ENCODE measurements around the gene PFDN4. TPM values are rescaled to one million over a fixed set of nuclear protein-coding genes. Genes with fewer than 3 reads are reported as not detected.

Gene PFDN4
- total RNA-seq, 1 experiment from 2014 or later: 66.8 TPM

DNA sequence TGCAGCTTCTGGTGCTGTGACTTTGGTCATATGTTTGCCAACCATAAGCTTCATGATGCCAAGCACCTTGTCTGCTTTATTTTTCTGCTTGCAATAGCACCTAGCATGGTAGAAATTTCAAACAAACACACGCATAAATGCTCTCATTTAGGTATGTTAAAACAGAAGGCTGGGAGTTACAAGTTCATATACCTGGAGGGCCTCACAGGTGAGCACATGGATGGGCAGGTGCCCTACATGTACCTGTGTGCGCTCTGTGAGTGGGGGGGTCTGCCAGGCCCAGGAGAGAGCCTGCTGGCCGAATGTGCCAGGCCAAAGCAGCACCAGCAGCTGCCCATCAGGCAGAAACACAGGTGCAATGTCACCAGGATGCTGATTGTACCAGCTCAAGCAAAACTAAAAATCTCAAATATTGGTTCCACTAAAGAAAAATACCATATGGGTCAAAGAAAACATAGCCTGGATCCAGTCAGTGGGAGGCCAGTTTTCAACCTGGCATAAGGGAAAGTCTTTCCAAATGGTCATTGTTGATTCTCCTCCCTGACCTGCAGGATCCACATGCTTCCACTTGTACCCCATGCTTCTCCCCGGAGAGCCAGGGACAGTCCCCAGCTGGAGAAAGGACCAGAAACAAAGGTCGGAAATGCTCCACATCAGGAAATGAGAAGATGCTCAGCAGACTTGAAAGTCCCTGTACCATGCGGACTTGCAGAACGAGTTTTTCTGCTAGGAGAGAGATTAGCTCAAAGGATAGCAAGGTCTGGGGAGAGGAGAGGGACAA lies 7.2 kb upstream of the PFDN4 start:
- DNase-seq (ENCODE audit: low read depth): no peak

DNA sequence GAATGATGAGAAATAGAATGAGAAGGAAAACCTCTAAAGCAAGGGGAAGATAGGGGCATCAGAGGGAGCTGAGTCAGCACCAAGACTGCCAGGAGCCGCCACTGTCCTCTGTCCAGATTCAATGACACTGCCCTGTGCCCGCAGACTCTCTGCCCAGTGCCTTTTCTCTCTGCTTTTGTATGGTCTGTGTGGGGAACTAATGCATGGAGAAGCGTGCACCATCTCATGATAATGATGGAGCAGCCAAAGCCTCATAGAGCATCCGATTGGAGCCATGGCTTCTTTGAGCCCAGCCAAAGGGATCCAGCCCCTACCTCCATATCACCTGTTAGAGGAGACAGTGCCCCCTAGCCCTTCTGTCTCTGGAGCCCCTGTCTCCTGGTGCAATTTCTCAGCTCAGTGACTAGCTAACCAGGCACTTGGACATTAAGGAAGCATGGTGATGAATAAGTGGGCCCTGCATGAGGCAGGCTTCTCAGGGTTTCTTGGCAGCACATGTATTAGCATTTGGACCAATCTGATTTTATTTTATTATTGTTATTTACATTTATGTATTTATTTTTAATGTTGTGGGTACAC lies 6.5 kb upstream of the PFDN4 start:
- no peak for DNase-seq (ENCODE audit: low read depth)

DNA sequence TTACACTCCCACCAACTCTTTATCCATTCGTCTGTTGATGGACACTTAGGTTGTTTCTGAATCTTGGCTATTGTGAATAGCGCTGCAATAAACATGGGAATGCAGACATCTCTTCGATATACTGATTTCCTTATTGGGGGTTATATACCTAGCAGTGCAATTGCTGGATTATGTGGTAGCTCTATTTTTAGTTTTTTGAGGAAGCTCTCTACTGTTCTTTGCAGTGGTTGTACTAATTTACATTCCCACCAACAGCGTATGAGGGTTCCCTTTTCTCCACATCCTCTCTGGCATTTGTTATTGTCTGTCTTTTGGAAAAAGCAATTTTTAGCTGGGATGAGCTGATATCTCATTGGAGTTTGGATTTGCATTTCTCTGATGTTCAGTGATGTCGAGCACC lies 4.6 kb upstream of the PFDN4 start:
- DNase-seq (ENCODE audit: low read depth): no peak

DNA sequence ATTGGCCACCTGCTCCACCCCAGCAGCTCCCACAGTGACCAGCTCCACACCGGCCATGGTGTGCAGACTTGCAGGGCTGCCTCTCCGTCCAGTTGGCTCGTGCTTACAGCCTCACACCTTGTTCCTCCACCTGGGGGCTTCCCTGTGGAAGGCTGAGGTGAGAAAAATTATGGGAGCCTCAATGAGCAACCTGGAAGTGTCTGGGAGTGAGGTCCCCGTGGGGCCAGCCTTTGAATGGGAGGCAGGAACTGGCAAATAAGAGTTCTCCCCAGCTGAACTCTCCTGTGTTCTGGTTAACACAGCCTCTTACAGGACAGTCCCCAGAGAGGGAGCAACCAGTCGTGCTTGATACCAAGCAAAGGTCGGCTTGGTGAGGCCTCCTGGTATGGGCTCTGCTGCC lies 3.8 kb upstream of the PFDN4 start:
- DNase-seq (ENCODE audit: low read depth): no peak

DNA sequence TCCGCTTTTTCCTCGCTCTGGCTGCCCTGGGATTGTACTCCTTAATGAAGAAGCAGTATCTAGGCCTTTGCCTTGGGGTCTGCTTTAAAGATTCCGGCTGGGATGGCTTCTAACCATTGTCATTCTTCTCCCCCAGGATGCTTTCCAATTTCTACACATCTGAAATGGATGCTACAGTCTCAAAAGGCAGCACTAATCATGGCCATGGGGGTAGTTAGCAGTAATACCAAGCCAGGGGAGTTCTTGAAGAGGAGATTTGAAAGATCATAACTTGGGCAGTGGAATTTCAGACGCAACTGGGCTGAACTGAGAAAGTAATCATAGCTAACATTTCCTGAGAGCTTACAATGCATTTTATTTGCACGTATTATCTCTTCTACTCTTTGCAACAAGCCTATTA lies 3.4 kb upstream of the PFDN4 start:
- DNase-seq (ENCODE audit: low read depth): no peak

DNA sequence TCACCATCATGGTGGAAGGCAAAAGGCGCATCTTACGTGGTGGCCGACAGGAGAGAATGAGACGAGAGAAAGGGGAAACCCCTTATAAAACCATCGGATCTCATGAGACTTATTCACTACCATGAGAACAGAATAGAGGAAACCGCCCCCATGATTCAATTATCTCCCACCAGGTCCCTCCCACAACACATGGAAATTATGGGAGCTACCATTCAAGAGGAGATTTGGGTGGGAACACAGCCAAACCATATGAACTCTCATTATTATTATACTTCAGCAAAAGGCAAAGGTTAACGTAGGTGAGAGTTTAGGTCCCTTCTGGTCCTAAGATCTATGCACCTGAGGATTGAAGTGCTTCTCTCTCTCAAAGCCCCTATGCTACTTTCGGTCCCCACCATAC lies 2.4 kb upstream of the PFDN4 start:
- DNase-seq (ENCODE audit: low read depth): no peak

DNA sequence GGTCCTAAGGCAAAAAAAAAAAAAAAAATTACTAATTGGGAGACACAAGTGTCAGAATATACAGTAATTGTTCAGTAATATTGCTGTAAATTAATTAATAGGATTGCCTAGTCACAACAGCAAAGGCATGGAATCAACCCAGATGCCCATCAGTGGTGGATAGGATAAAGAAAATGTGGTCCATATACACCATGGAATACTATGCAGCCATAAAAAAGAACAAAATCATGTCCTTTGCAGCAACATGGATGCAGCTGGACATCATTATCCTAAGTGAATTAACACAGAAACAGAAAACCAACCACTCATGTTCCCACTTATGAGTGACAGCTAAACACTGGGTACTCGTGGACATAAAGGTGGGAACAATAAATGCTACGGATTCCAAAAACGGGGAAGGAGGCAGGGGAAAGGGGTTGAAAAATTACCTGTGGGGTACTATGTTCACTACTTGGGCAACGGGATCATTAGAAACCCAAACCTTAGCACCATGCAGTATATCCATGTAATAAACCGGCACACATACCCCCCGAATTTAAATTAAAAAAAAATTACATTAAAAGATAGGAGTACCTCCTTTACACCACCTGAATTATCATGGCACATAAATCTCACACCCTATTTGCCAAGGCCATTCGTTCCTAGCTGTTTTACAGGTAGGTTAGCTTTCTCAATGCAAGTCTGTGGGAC lies 689 bp upstream of the PFDN4 start:
- no peak for DNase-seq (ENCODE audit: low read depth)

DNA sequence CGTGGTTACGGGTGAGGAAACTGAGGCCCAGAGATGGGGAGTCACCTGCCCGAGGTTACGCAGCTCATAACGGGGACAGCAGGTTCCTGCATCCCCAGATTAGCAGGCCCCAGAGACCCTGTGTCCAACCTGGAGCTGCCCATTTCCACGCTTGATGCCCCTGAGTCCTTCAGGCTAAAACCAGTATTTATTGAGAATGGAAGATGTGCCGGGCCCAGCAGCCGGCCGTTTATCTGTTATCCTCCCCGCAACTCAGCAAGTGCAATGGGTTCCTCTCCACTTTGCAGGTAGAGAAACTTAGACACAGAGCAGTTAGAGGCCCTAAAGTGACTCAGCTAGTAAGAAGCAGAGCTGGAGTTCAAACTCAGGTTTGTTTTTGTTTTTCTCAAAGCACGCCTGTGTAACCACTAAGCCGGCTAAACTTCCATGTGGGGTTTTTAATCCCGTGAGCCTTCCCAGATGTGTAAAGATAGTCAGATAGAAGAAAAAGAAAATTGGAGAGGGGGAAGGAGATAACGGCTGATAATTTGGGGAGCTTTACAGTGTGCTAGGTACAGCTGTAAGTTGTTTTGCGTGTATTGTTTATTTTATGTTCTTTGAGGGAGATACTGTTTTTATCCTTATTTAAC lies 775 bp downstream of the PFDN4 start:
- DNase-seq (ENCODE audit: low read depth): peak; percentile 61

DNA sequence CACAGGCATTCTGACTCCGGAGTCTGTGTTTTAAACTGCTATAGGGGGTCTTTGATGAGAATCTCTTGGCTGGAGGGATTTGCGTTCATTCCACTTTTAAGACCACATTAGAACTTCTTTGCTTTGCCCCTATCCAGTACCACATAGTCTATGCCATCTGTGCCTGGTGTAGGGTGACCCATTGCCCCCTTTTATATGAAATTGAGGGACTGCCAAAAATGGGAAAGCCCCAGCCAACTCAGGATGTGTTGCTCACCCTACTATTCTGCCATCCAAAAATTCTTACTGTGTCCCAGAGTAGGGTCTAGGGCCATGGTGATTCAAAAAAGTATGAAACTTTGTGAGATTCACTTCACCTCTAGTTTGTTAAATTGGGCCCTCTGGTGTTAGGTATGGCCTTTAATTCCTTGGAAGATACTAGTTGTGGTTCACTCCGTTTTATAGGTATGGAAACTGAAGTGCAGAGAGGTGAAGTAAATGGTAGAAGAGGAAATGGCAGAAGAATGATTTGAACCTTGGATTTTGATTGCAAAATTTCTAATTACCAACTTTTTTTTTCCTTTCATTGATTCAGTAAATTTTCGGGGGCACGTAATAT lies 1.4 kb downstream of the PFDN4 start:
- DNase-seq (ENCODE audit: low read depth): no peak

DNA sequence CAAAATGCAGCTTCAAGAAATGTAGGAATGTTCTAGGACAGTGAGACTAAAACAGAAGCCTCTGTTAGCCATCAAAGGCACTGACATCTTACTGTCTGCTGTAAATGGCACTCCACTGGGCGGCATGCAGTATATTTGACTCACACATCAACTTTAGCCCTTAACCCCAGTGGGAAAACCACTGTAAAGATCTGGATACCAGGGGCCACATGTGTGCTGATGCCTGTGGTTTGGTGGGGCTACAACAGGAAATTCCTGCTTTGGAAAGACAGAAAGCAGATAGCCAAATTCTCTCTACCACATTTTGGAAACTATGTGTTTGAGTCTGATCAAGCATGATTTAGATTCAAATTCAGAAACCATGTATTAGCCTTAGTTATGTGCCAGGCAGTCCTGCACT lies 4.3 kb downstream of the PFDN4 start:
- peak; percentile 65 for DNase-seq (ENCODE audit: low read depth)

DNA sequence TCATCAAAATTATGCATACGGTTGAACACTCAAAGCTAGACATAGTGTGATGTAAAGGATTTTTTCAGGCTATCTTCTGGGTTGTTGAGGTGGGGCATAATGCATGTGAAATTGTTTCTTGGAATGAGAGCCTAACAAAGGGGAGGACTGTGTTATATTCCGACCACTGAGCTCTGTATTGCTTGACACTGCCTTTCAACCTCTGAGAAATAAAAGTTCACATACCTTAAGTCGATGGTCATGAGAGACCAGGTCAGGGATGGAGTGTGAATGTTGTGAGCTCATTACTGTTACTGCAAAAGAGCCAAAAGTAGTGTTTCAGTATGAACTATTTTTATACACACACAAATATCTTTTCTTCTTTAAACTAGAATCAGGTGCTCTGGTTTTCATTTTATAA lies 5.0 kb downstream of the PFDN4 start:
- DNase-seq (ENCODE audit: low read depth): no peak

DNA sequence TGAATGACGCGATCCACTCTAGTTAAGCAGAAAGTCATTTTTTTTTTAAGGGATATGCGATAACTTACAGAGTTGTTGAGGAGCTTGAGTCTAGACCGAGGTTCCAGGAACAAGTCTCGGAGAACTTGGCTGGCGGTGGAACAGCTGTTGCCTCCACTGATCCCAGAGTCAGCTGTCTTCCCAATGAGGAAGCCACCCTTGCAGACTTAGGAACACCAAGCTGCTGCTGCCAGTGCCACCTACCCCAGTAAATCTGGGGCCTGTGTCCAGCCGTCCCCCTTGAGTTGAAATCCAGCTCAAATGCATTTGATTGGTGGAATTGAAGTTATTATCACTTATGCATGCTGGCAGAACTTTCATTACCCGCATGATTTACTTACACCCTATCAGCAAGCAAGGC lies 6.7 kb downstream of the PFDN4 start:
- DNase-seq (ENCODE audit: low read depth): peak; percentile 79

DNA sequence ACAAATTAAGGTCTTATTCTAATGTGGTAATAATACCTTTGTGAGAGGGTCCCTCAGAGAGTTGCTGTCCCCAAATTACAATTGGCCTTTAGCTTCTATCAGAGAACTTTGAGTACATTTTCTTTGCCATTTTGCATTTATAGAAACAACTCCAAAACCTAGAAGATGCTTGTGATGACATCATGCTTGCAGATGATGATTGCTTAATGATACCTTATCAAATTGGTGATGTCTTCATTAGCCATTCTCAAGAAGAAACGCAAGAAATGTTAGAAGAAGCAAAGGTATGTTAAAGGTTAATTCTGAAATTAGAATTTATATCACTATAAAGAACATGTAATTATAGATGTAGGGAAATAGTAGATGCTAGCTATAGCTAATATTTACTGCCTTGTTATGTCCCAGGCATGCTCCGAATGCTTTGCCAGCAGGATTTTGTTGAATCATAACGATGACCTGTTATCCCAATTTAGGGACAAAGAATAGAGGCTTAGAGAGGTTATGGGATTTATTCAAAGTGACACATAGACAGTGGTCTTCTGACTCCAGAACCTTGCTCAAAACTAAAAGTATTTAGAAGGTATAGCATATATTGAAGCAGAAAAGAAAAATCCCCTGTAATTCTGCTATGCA lies 7.4 kb downstream of the PFDN4 start:
- DNase-seq (ENCODE audit: low read depth): no peak

DNA sequence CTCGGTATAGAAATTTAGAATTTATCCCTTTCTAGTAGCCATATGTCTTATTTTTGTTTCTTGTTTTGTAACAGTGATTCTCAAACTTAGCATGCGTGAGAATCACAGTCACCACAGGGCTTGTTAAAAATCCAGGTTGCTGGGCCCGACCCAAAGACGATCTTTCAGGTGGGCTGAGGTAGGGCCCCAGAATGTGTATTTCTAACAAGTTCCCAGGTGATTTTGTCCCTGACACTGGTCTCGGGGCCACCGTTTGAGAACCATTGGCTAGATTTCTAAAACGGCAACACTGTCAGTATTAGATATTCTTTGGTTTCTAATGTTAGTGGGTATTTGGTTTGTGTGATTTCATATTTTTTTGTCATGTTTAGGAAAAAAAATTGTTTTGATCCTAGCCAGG lies 9.9 kb downstream of the PFDN4 start:
- DNase-seq (ENCODE audit: low read depth): no peak

DNA sequence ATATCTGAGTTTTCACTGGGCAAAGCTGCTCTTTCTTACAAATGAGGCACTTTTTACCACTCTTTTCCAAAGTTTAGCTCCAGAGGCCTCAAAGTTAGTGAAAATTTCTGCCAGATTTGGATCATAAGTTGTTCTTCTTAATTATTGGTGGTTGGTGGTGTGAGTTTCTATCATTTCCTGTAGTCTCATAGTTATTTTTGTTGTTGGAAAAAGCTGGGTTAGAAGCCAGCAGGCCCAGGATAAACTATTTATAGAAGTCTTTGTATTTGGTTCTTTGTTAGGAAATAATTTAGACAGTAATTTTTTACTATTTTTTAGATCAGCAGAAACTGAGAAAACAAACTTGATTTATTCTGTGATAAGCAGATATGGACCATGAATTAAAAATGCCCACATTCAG lies 10.6 kb downstream of the PFDN4 start:
- no peak for DNase-seq (ENCODE audit: low read depth)

DNA sequence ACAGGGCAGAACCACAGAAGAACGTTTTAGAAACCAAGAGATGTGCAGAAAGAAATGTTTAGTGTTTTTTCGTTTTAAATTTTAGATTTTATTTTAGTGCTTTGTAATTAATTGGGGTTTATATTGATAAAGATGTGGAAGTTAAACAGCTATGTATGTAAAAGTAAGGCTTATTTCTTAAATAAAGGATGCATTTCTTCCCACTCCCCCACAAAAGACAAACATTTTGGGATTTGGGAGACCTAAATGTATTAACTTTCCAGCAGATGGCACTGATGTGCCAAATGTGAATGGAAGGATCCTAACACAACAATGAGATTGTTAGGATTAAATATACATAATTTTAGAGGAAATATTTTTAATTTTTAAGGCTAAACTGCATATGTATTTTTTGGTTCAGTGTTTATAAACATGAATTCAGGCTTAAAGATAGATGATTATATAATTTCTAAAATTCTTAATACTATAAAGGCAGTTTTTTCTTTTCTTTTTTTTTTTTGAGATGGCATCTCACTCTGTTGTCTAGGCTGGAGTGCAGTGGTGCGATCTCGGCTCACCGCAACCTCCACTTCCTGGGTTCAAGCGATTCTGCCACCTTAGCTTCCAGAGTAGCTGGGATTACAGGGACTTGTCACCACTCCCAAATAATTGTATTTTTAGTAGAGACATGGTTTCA lies 12.0 kb downstream of the PFDN4 start:
- peak; percentile 38 for DNase-seq (ENCODE audit: low read depth)

DNA sequence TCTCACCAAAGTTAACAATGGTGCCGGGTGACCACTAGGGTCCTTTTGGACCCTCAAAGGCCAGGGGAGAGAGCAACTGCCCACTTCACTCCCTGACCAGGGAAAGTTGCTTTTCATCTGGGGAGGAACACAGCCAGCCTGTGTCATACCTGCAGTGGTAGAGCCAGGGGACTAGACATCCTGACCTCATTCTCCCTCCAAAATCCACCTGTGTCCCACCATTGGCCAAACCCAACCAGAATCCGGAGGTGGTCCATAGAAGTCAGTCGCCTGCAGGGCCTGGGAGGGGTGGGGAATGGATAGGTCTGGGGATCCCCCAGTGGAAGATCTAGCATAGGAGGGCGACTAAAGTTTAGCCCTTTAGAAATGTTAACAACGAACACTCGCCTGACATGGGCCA lies 12.8 kb downstream of the PFDN4 start:
- DNase-seq (ENCODE audit: low read depth): no peak

DNA sequence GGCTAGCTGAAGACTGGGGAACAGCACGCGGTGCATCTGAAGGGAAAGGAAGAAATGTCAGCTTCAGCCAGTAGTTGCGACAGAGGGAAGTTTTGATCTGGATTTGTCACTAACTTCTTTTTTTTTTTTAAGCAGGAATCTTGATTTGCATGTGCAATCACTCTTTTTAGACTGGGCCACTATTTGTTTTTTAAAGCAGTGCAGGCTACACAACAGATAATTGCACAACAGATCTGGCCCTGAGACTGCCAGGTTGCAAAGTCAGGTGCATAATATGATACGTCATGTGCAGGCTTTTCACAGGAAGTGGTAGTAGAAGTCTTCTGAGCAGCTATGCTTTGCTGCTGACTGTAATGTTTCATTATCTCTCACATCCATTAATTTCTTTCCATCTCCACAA lies 13.5 kb downstream of the PFDN4 start:
- DNase-seq (ENCODE audit: low read depth): no peak

DNA sequence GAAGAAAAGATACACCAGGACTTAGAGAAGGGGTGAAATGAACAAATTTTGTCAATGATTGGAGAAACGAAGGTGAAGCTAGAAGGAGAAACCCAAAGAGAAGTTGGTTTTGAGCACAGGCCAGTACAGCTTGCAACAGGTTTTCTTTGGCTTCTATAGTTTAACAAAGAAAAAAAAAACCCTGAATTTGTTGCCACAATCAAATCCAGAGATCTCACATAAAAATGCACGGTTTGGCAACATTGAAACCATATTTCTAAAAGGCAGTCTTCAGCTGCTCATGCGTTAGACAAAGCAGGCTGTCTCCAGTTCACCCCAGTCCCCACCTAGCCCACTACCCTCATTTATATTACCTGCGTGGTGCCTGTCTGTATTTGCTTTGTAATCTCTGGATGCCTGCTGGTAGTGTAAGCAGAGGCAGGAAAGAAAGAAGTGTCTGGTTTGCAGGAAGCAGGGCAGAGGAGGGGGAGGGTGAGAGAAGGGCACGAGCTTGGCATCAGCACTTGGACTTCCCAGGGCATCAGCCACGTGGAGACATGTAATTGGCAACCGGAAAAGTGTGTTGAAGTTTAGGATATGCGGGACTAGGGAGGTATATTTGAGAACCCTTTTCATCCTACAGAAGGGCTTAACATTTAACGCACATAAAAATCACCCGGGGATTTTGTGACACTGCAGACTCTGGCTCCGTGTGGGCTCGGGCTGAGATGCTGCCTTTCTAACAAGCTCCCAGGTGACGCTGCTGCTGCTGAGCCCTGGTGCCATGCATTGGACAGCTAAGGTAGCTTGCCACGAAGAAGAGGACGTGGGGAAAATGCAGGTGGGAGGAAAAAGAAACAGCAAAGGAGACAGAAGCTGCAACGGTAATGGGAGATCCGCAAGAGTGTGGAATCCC lies 14.4 kb downstream of the PFDN4 start:
- no peak for DNase-seq (ENCODE audit: low read depth)

DNA sequence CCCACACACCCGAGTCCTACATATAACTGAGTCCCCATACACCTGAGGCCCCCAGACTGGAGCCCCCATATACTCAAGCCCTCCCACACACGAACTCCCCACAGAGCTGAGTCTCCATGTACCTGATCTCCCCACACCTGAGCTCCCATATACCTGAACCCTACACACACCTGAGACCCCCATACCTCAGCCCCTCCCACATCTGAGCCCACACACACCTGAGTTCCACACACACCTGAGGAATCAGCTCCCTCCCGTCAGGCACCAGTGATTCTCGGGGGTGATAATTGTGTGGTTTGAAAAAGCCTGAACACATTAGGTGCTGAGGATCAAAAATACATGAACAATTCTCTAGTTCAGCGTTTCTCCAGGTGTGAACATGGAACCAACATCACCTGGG lies 15.4 kb downstream of the PFDN4 start:
- no peak for DNase-seq (ENCODE audit: low read depth)
